Stimulated activated CD8-positive, alpha-beta memory T cell treated with anti-CD3 and anti-CD28 coated beads, Interleukin-7, amount 100 ng/mL, for 48 hours (primary cell): ENCODE measurements around the gene PPP4R4.

Experiments used
- DNase-seq, 2 donors: peaks; one replicate each; pipeline ENCODE4 v3.0.0-alpha.2; 2020; ENCODE audit warnings: low read depth in 1 of 2; ENCODE audit errors: extremely low read depth in 1 of 2

Gene PPP4R4

GRCh38 chr14:94305620-94306019, 131.5 kb downstream of the PPP4R4 start:
- DNase-seq, result no peak

- DNase-seq, result no peak
Measured at GRCh38 chr14:94306047-94306978, 132.2 kb downstream of the PPP4R4 start.

DNA sequence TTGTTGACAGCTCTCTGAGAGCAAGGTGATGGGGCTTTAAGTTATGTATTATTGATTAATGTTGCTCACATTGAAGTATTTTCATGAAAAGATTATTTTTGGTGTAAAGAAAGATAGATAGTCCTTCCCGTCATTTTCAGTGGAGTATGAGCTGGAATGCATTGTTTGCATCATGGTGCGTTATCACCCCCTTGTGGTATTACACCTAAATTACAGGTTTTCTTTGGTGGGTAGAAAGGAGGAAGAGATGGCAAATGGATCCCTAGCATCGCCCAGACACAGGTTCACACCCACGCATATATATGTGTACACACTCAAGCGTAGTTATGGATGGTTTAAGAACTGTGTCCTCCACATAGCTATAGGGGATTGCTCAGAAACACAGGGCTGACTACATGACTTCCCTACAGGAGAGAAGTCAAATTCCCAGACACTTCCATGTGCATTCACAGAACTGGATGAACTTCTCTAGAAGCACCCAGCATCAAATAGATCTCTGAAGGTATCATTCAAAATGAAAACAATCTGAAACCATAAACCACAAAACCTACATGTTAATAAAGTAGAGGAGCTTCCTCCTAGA, 133.4 kb downstream of the PPP4R4 start:
- no peak for DNase-seq

DNA sequence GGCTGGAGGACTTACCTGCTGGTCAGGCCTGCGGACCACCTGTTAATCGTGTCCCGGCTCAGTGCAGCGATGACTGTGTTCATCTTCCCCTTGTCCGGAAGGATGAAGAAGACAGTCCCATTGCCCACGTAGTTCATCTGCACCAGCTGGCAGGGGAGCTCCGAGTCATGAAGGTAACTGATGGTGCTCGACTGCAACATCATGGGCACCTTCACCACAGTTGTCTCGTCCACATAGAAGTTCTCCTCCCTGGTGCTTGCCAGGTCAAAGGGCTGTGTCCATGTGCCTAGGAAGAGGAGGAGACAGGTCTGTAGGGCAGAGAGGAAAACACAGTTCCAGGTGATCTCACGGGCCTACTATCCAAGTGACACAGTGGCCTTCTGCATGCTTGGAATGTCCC, 135.6 kb downstream of the PPP4R4 start:
- no peak for DNase-seq

- DNase-seq, result no peak
Measured at GRCh38 chr14:94310248-94310647, 136.1 kb downstream of the PPP4R4 start.

DNA sequence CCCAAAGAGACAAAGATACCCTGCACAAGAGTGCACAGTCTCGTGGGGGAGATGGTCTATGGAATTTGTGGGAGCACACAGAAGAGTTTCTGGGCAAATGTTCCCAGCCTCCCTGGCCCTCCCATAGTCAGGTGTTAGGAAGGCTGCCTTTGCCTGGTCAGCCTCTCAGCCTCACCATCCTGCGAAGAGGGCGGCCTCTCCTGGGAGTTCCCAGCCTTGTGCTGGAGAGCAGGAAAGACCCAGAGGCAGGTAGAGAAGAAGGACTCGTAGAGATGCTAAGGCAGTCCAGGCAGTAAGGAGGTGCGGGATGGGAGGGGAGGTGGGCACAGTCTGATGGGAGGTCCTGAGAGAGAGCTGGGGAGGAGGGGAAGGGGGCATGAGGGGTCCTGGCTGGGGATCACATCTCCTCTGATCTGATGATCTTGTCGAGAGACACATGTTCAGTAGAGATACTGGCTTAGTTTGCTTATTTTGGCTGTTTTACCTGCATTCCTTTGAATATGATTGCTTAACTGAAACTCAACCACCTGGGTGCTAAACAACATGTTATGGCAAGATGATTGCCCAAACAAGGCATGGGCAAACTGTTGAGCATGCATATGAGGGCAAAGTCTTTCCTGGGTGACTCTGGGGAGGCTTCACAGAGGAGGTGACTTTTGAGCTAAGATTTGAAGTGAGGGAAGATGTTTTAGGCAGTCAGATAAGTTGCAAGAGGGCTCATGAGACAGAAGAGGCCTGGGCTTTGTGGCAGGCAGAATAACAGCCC, 138.5 kb downstream of the PPP4R4 start:
- no peak for DNase-seq

DNA sequence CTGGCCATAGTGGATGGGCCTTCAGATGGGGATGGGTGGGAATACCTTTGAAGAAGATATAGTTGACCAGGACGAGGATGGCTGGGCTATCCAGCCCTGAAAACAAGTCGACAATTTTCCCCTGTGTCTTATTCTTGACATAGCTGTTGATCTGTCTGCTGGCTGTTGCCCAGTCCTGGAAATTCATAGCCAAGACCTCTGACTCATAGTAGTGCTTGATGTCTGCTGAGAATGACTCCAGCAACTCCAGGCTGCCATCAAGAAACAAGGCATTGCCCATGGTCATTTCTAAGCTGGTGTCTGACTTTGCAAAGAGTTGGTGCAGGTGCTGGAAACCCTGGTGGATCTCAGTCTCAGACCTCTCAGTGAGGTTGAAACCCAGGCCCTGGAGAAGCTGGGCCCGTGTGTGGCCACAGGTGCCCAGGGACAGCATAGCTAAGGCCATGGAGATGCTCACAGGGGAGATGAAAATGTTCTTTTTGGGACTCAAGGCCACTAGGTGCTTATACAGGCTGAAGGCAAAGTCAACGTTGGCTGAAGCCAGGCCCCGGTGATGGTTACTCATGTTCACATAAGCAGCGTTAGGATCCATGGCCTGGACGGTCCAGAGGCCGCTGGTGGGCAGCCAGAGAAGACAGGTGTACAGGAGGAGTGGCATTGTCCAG, 140.0 kb downstream of the PPP4R4 start:
- no peak for DNase-seq

DNA sequence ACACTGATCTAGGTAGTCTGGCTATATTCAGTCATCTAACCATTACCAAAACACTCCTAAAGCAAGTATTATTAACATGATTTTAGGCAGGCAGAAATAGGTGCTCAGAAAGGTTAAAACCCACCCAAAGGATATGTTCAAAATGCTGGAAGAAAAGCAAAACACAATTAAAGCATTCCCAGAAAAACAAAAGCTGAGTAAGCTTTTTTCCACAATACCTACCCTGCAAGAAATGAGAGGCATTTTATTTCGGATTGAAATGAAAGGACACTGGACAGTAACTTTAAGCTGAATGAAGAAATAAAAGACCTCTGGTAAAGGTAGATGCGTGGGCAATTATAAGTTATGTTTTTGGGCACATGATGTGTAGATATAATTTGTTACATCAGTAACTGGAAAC, 140.8 kb downstream of the PPP4R4 start:
- DNase-seq, result no peak

DNA sequence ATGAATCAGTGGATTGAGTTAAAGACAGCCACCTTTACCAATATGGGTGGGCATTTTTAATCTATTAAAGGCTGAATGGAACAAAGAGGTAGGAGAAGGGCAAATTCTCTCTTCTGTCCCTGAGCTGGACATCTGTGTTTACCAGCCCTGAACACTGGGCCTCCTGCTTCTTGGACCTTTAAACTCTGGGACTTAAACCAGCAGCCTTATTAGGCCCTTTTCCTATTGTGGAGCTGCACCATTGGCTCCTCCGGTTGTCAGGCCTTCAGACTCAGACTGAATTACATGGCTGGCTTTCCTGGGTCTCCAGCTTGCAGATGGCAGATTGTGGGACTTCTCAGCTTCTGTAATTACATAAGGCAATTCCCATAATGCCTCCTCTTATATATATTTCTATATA, 142.6 kb downstream of the PPP4R4 start:
- no peak for DNase-seq

GRCh38 chr14:94317259-94317658, 143.1 kb downstream of the PPP4R4 start:
- no peak for DNase-seq

DNA sequence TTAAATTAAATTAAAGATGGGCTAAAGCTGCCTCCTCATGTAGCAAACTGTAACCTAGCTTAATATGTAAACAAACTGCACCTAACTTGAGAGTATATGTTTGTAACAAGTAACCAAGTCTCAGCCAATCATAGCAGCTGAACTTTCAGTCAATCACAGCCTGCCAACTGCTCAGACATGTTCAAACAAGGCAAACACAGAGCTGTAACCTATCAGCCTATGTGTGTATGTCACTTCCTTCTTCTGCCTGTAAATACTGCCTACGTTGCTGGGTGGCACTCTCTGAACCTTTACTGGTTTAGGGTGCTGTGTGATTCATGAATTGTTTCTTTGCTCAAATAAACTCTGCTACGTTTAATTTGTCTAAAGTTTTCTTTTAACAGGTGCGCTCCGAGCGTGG, 146.1 kb downstream of the PPP4R4 start:
- DNase-seq, result no peak

- no peak for DNase-seq
Measured at GRCh38 chr14:94321421-94322271, 147.5 kb downstream of the PPP4R4 start.

DNA sequence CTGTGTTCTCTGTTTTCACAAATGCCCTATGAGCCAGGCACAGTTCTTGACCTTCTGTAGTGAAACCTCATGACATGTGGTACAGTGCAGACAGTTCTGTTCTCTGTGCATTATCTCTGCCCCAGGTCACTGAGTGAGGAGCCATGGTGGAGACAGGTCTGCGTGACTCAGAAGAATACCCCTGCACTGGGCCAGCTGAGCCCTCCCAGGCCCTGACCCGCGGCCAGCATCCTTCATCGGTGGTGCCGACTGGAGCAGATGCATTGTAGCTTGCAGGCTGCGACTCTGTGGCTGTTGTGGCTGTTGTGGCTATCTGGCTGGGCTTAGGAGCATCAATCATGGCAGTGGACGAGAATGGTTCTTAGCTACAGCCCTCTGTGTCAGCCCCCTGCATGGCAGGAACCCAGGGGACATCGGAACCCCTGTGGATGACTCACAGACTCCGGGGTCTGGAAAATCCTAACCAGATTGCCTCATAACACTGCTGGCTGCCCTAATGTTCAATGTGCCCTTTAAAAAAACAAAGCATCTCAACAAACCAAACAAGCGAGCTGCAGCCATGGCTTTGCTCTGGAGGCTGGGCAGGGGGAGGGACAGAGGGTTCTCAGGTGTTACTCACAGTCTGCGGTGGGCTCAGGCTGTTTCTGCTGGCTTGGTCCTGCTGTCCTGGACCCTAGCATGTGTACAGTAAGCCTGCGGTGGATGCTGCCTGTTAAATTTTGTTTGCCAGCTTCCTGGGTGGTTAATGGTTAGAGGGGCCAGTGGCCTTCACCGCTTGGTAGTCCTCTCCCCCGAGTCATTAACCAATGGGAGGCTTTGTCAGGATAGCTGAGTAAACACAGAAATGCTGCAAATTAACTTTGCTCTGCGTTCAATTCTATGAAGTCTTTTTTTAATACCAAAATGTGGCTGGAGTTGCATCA, 148.8 kb downstream of the PPP4R4 start, which contains the start of gene SERPINA6:
Gene SERPINA6, minus strand, starts transcription at position 689 of the 923 bp plus-strand sequence. CDS start 8,688 bp downstream, outside the sequence.
- no peak for DNase-seq

GRCh38 chr14:94328196-94328595, 154.1 kb downstream of the PPP4R4 start:
- DNase-seq, result no peak
